HuH-7 (cell line): ENCODE measurements around the gene PACRG.

Source experiments
- DNase-seq: peaks from one replicate; pipeline ENCODE4 v3.0.0; 2011; ENCODE audit warnings: low spot score

Gene PACRG

DNA sequence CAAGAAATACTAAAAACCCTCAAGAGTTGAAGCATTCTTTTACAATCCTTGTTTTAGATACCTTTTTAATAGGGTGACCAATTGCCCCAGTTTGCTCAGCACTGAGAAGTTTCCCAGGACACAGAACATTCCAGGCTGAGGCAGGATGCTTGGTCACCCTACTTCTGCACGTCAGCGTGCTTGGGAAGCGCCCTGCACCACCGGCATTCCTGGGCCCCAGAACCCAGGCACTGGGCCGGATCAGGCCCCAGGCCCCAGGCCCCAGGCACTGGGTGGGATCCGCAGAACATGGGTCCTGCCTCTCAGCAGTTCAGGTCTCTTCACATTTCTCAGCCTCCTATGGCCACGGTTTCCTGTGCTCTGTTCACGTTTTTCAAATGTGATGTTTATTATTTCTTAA, 472.9 kb downstream of the PACRG start:
- DNase-seq: no peak

DNA sequence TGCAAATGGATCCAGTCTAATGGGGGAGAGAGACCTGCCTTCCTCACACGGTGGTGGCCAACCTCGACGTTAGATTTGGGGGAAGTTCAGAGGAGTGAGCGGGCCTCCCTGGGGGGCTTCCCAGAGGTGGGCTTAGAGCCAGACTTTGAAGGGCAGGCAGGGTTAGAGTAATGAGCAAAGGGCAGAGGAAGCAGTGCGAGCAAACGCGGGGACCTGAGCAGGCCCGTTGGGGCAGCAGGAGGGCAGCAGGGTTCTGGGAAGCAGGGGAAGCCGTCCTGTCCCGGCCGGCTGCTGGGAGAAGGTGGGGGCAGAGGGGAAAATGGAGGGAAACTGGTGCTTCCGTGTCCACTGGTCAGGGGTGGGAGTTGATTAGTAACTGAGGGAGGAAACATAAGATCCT, 474.1 kb downstream of the PACRG start:
- no peak for DNase-seq

DNA sequence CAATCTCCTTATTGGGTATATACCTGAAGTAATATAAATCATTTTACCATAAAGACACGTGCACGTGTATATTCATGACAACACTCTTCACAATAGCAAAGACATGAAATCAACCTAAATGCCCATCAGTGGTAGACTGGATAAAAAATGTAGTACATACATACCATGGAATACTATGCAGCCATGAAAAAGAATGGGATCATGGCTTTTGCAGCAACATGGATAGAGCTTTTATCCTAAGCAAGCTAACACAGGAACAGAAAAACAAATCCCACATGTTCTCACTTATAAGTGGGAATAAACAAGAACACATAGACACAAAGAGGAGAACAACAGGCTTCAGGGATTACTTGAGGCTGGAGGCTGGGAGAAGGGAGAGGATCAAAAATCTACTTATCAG, 478.4 kb downstream of the PACRG start:
- DNase-seq: no peak

DNA sequence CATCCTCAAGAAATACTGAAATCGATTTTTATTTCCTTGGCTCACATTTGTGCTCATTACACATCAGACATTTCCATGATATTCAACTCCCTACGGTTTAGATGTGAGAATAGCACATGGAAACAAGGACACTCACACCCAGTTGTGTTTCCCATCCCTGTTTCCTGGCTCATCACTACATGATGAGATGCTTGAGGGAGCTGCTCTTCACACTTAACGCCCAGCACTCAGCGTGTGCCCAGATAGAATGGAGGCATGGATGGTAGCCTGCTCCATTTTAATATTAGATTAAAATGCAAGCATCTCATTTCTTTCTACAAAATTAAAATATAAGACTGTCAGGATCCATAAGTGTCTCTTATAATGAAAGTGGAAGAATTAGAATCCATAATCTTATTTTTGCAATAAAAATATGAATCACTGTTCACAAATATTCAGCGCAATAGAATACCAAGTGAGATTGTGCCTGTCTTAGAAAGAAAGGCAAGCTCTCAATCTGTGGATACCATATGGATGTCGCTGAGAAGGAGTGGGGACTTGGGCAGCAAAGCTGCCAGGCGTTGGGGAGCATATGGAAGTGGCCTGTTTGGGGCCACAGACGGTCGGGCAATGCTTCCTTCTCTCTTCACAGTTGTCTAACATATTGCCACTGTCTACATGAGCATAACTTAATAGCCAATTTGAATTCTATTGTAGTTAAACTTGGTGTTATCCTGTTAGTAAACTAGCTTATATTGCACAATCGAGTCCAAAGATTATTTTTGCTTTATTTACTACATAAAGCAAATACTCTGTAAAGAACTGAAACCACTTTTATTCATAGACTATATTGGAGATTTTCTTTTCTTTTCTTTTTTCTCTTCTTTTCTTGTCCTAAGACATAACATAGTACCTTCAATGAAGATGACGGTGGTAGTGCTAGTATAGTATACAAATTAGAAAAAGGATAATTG, 479.9 kb downstream of the PACRG start:
- no peak for DNase-seq

GRCh38 chr6:163209005-163209404, 481.2 kb downstream of the PACRG start:
- no peak for DNase-seq

DNA sequence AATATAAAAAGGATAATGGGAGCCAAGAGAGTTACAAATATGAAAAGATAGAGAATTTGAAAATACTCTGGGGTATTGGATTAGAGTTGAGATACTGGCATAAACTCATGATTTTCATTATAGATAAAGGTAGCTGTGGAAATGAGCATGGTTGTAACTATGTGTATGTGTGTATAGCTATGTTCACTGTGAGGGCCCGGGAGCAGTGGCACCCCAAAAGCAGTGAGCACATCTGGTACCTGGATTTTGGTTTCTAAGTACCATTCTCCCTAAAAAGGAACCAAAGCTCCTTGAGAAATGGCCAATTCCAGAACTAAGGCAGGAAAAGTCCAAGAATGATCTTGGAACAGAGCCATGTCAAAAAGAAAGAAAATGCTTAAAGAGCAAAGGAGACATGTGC, 484.3 kb downstream of the PACRG start:
- DNase-seq: no peak

DNA sequence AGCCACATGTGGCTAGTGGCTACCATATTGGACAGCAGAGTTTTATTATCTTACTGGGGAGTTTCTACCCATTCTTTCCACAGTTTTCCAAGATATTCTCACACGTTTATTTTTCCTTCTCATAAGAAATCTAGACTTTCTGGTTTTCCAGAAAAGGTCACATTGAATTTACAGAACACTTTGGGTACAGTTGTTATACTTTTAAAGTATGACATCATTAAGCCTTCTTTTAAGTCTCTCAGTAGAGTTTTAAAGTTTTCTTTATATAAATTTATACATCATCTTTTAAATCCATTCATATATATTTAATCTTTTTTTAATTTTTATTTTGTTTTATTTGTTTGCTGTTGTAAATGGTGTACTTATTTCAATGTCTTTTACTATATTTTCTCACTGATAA, 486.5 kb downstream of the PACRG start:
- no peak for DNase-seq

- DNase-seq: no peak
Observed at GRCh38 chr6:163218361-163218894, 490.7 kb downstream of the PACRG start.

DNA sequence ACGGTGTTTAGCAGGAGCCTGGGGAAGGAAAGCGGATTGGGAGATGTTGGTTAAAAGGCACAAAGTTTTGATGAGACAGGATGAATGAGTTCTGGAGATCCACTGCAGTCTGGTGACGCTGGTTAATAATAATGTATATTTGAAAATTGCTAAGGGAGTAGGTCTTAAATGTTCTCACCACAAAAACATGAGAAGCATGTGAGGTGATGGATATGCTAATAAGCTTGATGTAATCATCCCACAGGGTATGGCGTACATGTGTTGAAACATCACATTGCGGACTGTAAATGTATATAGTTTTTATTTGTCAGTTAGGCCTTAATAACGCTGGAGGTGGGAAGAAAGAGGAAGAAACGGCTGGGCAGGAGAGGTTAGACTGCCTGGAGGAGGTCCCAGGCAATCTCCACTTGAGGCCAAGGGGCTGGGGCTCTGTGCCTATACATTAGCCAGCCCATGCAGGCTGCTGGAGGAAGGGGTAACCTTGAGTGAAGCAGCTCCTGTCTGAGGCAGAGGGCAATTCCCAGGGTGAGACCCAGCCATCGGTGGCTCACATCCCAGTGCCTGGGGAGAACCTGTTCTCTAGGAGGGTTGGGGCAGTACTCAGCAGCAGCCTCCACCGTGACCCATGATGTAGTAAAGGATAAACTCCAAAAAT, 498.5 kb downstream of the PACRG start:
- DNase-seq: no peak

- no peak for DNase-seq
Observed at GRCh38 chr6:163226836-163227485, 499.2 kb downstream of the PACRG start.

DNA sequence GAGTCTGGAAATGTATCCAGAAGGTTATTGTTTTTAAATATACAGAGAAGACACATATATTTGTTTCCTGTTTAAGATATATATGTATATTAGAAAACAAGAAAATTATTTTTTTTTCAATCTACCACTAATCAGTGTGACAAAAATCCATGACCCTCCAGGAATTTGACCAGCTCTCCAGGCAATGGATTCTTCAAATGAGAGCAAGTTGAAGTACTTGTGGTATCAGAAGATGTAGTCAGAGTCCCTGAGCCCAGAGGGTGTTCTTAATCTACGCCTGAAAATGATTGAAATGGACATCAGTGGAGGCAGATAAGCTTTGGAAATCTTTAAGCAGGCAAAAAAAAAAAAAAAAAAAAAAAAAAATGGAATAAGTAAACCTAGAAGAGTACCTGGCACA, 500.3 kb downstream of the PACRG start:
- no peak for DNase-seq

GRCh38 chr6:163229050-163229449, 501.3 kb downstream of the PACRG start:
- DNase-seq: no peak

GRCh38 chr6:163230901-163231300, 503.1 kb downstream of the PACRG start:
- no peak for DNase-seq

DNA sequence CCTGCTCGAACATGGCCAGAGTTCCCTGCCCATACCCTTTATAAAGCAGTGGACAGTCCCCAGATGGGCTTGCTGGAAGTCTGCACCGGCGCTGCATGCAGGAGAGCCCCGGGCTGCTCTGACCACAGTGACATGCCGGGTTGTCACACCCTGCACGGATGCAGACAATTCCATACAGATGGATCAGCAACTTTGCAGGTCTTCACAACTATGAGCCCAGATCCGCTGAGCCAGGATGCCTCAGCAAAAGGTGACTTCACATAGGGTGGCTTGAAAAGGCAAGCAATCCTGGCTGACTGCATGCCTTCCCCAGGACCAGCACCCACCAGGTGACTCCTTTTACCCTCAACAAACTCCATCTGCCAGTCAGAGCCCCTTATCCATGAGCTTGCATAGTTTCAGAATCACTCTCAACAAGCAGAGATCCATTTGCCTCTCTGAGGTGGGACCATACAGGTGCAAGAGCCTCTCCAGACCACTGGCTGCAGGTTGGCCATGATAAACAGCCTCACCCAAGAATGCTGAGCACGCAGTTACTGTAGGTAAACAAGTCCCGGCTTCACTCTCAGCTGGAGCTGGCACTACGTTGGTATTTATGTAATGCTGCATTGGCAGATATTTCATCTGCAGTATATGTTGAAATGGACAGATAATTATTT, 503.7 kb downstream of the PACRG start:
- DNase-seq: no peak

DNA sequence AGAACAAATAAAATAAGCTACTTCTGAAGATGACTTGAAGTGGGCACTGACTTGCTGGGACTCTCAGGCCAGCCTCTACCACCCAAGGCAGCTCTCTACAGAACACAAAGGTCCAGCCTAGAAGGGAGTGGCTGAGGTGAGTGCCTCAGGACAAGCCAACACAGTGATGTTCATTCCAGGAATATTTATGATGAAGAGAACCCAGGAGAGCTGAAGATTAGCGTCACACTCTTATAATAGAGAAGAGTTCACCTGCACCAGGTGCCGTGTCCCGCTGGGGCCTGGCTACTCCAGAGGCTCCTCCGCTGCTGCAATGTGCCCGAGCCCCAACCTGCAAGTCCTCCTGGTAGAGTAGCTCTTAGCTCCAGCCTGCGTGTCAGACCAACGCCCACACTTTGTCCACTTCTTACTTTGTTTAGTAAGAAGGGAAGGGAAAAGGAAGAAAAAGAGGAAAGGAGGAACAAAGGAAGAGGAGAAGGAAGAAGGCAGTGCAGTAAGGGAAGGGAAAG, 504.3 kb downstream of the PACRG start:
- no peak for DNase-seq

DNA sequence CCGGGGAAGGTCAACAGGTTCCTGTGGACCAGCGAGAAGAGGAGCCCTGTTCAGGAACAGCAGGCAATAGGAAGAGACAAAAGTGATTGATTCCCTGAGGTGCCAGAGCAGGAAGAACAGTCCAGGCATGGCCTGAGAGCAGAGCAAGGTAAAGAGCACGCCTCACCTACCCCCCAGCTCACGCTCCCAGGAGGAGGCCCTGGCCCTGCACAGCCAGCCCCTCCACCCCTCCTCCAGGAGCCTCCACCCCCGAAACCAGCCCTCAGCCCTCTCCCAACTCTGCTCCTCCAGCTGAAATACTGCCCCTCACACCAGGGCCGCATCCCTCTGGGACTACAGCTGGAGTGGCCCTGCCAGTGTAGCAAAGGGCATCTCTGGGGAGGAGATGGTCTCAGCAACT, 504.9 kb downstream of the PACRG start:
- no peak for DNase-seq

DNA sequence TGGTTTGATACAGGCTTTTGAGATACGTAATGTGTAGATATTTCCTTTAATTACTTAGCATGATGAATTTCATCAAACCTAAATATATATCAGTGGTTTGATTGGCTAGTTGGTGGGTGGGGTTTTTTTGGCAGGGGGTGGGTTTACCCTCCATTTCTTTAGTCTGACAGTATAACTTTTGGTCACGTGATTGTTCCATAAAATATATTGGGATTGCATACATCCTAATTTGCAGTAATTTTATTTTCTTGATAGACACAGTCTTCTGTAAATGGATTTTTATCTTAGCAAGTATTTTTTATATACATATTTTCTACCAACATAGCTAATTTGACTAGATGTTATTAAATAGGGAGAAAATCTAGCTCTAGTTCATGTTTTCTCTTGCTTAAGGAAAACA, 509.3 kb downstream of the PACRG start:
- DNase-seq: no peak

DNA sequence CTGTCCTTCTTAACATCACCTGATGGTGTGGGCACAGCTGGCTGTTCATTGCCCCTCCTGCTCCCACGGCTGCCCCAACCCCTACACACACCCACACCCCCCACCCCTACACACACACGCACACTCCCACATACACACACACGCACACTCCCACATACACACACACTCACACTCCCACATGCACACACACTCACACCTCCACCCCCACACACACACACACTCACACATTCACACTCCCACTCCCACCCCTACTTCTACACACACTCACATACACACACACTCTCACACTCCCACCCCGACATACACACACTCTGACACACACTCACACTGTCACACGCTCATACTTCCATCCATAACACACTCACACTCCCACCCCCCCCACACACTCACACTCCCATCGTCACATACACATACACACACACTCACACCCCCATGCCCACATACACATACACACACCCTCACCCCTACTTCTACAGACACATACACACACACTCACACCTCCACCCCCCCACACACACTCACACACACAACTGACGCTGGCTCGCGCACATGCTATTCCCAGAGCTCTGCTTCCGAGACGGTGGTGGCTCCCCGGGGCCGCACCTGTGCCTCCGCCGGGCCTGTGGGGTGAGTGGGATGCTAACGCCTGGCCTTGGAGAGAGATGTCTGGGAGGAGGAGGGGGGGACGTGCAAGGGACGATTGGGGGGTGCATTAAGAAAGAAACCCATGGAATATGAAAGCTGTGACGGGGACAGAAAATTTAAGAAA, 512.0 kb downstream of the PACRG start:
- no peak for DNase-seq

- DNase-seq: no peak
Observed at GRCh38 chr6:163240556-163240955, 512.8 kb downstream of the PACRG start.

DNA sequence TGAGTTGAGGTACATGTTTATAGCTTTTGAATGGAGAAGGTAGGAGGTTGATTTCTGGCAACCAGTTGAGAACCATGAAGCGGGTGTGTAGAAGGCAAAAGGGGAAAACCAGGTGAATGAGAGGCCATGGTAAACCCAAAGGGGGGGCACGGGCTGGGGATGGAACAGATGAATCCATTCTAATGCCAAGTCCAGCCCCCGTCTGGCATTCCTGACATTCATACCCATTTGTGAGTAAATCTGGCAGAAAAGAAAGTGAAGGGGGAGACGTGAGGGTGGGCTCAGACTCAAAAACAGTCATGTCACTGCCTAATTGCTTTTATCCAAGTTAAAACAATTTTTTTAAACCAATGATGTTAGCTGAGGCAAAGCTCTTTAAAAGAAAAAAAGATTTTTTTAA, 513.9 kb downstream of the PACRG start:
- no peak for DNase-seq

- DNase-seq: no peak
Observed at GRCh38 chr6:163243083-163243482, 515.3 kb downstream of the PACRG start.
